Loucy (cell line): ENCODE data around the gene ARHGAP6.
"Not testable (repeated sequence)": the region's sequence is repeated elsewhere in the genome, so short reads cannot be mapped to it uniquely, and the experiment has no call there.

Source experiments
- H2AFZ ChIP-seq: fragments of 200-600 bp; sonication (generic); 2 replicates; pipeline ENCODE4 v1.6.0; 2016; ENCODE audit warnings: antibody characterized with exemption, mild to moderate bottlenecking, low read length, moderate library complexity
- H3F3A ChIP-seq: fragments of 200-600 bp; 2 replicates; pipeline ENCODE4 v1.6.0; 2016; ENCODE audit warnings: antibody characterized with exemption, low read depth, mild to moderate bottlenecking
- H3K27me3 ChIP-seq: fragments of 200-600 bp; sonication (generic); 2 replicates; pipeline ENCODE4 v1.6.1; 2014; ENCODE audit warnings: low read length, mild to moderate bottlenecking; ENCODE audit not compliant: insufficient read depth, poor library complexity, severe bottlenecking
- H3K36me3 ChIP-seq: fragments of 200-600 bp; sonication (generic); 2 replicates; pipeline ENCODE4 v1.6.1; 2016; ENCODE audit warnings: low read length; ENCODE audit not compliant: insufficient read depth
- H3K4me1 ChIP-seq: fragments of 200-600 bp; sonication (generic); 2 replicates; pipeline ENCODE4 v1.5.1; 2014; ENCODE audit warnings: low read length, mild to moderate bottlenecking; ENCODE audit not compliant: insufficient read depth, poor library complexity, severe bottlenecking
- H3K4me2 ChIP-seq: fragments of 200-600 bp; sonication (generic); 2 replicates; pipeline ENCODE4 v1.6.0; 2014; ENCODE audit warnings: antibody characterized with exemption, low read length, low read depth, mild to moderate bottlenecking; ENCODE audit not compliant: poor library complexity, severe bottlenecking
- H3K4me3 ChIP-seq: fragments of 200-600 bp; sonication (generic); 2 replicates; pipeline ENCODE4 v1.5.1; 2014; ENCODE audit warnings: low read length, mild to moderate bottlenecking, mixed read lengths; ENCODE audit not compliant: poor library complexity, severe bottlenecking
- H3K79me2 ChIP-seq: fragments of 200-600 bp; sonication (generic); 2 replicates; pipeline ENCODE4 v1.6.1; 2014; ENCODE audit warnings: low read length; ENCODE audit not compliant: insufficient read depth
- H3K9ac ChIP-seq: fragments of 200-600 bp; sonication (generic); 2 replicates; pipeline ENCODE4 v1.6.0; 2014; ENCODE audit warnings: mild to moderate bottlenecking, low read depth, low read length, moderate library complexity; ENCODE audit not compliant: poor library complexity, severe bottlenecking
- H3K9me2 ChIP-seq: fragments of 200-600 bp; sonication (generic); replicated peaks from 2 replicates; pipeline ENCODE4 v1.6.1; 2016; ENCODE audit warnings: low read depth, low read length, mixed read lengths
- H3K9me3 ChIP-seq: fragments of 200-600 bp; sonication (generic); 2 replicates; pipeline ENCODE4 v1.6.1; 2014; ENCODE audit warnings: mild to moderate bottlenecking, antibody characterized with exemption, low read length, low read depth; ENCODE audit not compliant: insufficient read depth
- H4K20me1 ChIP-seq: fragments of 200-600 bp; sonication (generic); 2 replicates; pipeline ENCODE4 v1.6.0; 2014; ENCODE audit warnings: antibody characterized with exemption, low read length, mild to moderate bottlenecking; ENCODE audit not compliant: insufficient read depth, poor library complexity, severe bottlenecking
- CTCF ChIP-seq: fragments of 200-600 bp; sonication (generic); conservative IDR thresholded peaks from 2 replicates; pipeline ENCODE4 v1.5.1; 2014; ENCODE audit warnings: mild to moderate bottlenecking, antibody characterized with exemption, low read length
- EZH2phosphoT487 ChIP-seq: fragments of 200-600 bp; IDR thresholded peaks from 2 replicates; pipeline ENCODE4 v1.6.1; 2018; ENCODE audit warnings: antibody characterized with exemption, mild to moderate bottlenecking, moderate library complexity, borderline replicate concordance

The ARHGAP6 gene

GRCh38 chrX:11124112-11124511 is 541.6 kb downstream of the ARHGAP6 start:
- Histone ChIP-seq H3K4me3 (no peak overlapping the region), H3K4me2 (no peak overlapping the region), H3K27me3 (no peaks in the 10 kb centered on the region), H3K36me3 (peaks cover 22% of the 10 kb centered on the region; the same call in 1 of the 2 replicates), H2AFZ (no peak overlapping the region), H3K9me2 (no peaks in the 10 kb centered on the region), H3K9me3 (no peaks in the 10 kb centered on the region), H3F3A (no peaks in the 10 kb centered on the region), H4K20me1 (no peaks in the 10 kb centered on the region), H3K79me2 (no peaks in the 10 kb centered on the region), H3K9ac (no peak overlapping the region), H3K4me1 (no peaks in the 10 kb centered on the region)
- TF ChIP-seq CTCF (no peak), EZH2phosphoT487 (no peak)

- not testable (repeated sequence) for H3K4me3 ChIP-seq, H4K20me1 ChIP-seq, H3K27me3 ChIP-seq, H3K9me3 ChIP-seq, H3K9ac ChIP-seq, H3K79me2 ChIP-seq, H3F3A ChIP-seq, H2AFZ ChIP-seq, H3K4me1 ChIP-seq, H3K9me2 ChIP-seq, H3K4me2 ChIP-seq
- peaks cover 32% of the 10 kb centered on the region; the same call in 1 of the 2 replicates for H3K36me3 ChIP-seq
Observed at GRCh38 chrX:11123087-11123486, 542.6 kb downstream of the ARHGAP6 start.

GRCh38 chrX:11119313-11119943 is 546.3 kb downstream of the ARHGAP6 start:
- no peak overlapping the region for H3K9ac ChIP-seq
- H3F3A ChIP-seq = no peaks in the 10 kb centered on the region
- no peaks in the 10 kb centered on the region for H3K4me1 ChIP-seq
- no peaks in the 10 kb centered on the region for H3K9me2 ChIP-seq
- H3K4me2 ChIP-seq = no peak overlapping the region
- peaks cover 67% of the 10 kb centered on the region; the same call in 1 of the 2 replicates for H3K36me3 ChIP-seq
- H4K20me1 ChIP-seq = no peaks in the 10 kb centered on the region
- no peaks in the 10 kb centered on the region for H3K27me3 ChIP-seq
- TF ChIP-seq EZH2phosphoT487 = no peak
- TF ChIP-seq CTCF = no peak
- H3K79me2 ChIP-seq = peaks cover 5% of the 10 kb centered on the region; the same call in 1 of the 2 replicates
- no peak overlapping the region for H2AFZ ChIP-seq
- H3K9me3 ChIP-seq = no peaks in the 10 kb centered on the region
- no peak overlapping the region for H3K4me3 ChIP-seq

- Histone ChIP-seq H4K20me1 (peaks cover 7% of the 10 kb centered on the region), H3F3A (no peaks in the 10 kb centered on the region), H2AFZ (no peak overlapping the region), H3K9ac (no peak overlapping the region), H3K27me3 (no peaks in the 10 kb centered on the region), H3K36me3 (peaks cover 69% of the 10 kb centered on the region; the same call in 1 of the 2 replicates), H3K9me3 (no peaks in the 10 kb centered on the region), H3K79me2 (peaks cover 22% of the 10 kb centered on the region), H3K4me2 (no peak overlapping the region), H3K9me2 (no peaks in the 10 kb centered on the region), H3K4me1 (peaks cover 6% of the 10 kb centered on the region), H3K4me3 (no peak overlapping the region)
- TF ChIP-seq CTCF (no peak), EZH2phosphoT487 (no peak)
Observed at GRCh38 chrX:11117745-11118144, 548.0 kb downstream of the ARHGAP6 start.
